H9 (cell line): ENCODE data around the gene SPTBN1. TPM values are rescaled to one million over a fixed set of nuclear protein-coding genes. Genes with fewer than 3 reads are reported as not detected.

Experiments used
- DNase-seq: peaks from one replicate; pipeline ENCODE4 v3.0.0-alpha.2; 2017
- H2AFZ ChIP-seq: one replicate; pipeline ENCODE4 v1.6.1; 2013; ENCODE audit warnings: mild to moderate bottlenecking, low read length, control low read depth, moderate library complexity
- H2AK5ac ChIP-seq: 2 replicates; pipeline ENCODE4 v1.6.1; 2013; ENCODE audit warnings: low read length, control low read depth, mixed read lengths; ENCODE audit not compliant: insufficient read length
- H2BK120ac ChIP-seq: one replicate; pipeline ENCODE4 v1.6.1; 2013; ENCODE audit warnings: low read depth, mild to moderate bottlenecking, low read length, control low read depth, inconsistent platforms; ENCODE audit not compliant: poor library complexity, severe bottlenecking
- H2BK12ac ChIP-seq: 2 replicates; pipeline ENCODE4 v1.6.1; 2013; ENCODE audit warnings: low read length, control low read depth, mixed read lengths, low read depth; ENCODE audit not compliant: insufficient read length
- H2BK15ac ChIP-seq: 2 replicates; pipeline ENCODE4 v1.6.1; 2013; ENCODE audit warnings: low read depth, low read length, control low read depth
- H2BK20ac ChIP-seq: one replicate; pipeline ENCODE4 v1.6.1; 2013; ENCODE audit warnings: low read depth, mild to moderate bottlenecking, low read length, control low read depth, inconsistent platforms; ENCODE audit not compliant: poor library complexity, severe bottlenecking
- H2BK5ac ChIP-seq: 2 replicates; pipeline ENCODE4 v1.6.1; 2013; ENCODE audit warnings: low read length, control low read depth, mixed read lengths; ENCODE audit not compliant: insufficient read length
- H3K14ac ChIP-seq: 2 replicates; pipeline ENCODE4 v1.6.1; 2013; ENCODE audit warnings: low read length, control low read depth; ENCODE audit not compliant: insufficient read depth
- H3K18ac ChIP-seq: 2 replicates; pipeline ENCODE4 v1.6.1; 2013; ENCODE audit warnings: low read depth, mild to moderate bottlenecking, mixed read lengths, low read length, control low read depth; ENCODE audit not compliant: insufficient read length
- H3K23ac ChIP-seq: 2 replicates; pipeline ENCODE4 v1.6.1; 2013; ENCODE audit warnings: low read length, control low read depth, mixed read lengths, low read depth; ENCODE audit not compliant: insufficient read length
- H3K23me2 ChIP-seq: 2 replicates; pipeline ENCODE4 v1.6.1; 2013; ENCODE audit warnings: low read depth, mild to moderate bottlenecking, mixed read lengths, low read length, control low read depth; ENCODE audit not compliant: insufficient read length, poor library complexity, severe bottlenecking
- H3K27ac ChIP-seq: 2 replicates; pipeline ENCODE4 v1.5.1; 2013; ENCODE audit warnings: low read length, control low read depth, mixed read lengths, low read depth; ENCODE audit not compliant: insufficient read length
- H3K27me3 ChIP-seq: 2 replicates; pipeline ENCODE4 v1.6.1; 2013; ENCODE audit warnings: low read length, control low read depth, inconsistent platforms; ENCODE audit not compliant: insufficient read depth
- H3K4ac ChIP-seq: 2 replicates; pipeline ENCODE4 v1.6.1; 2013; ENCODE audit warnings: low read depth, mild to moderate bottlenecking, control low read depth, inconsistent platforms, low read length, moderate library complexity
- H3K4me1 ChIP-seq: 2 replicates; pipeline ENCODE4 v1.6.1; 2013; ENCODE audit warnings: low read length, control low read depth, inconsistent platforms; ENCODE audit not compliant: insufficient read depth
- H3K4me2 ChIP-seq: 2 replicates; pipeline ENCODE4 v1.6.1; 2013; ENCODE audit warnings: low read length, control low read depth, mixed read lengths; ENCODE audit not compliant: insufficient read length, insufficient read depth
- H3K56ac ChIP-seq: 2 replicates; pipeline ENCODE4 v1.6.1; 2013; ENCODE audit warnings: low read depth, mild to moderate bottlenecking, mixed read lengths, low read length, control low read depth; ENCODE audit not compliant: insufficient read length
- H3K79me1 ChIP-seq: 2 replicates; pipeline ENCODE4 v1.6.1; 2013; ENCODE audit warnings: low read depth, mild to moderate bottlenecking, moderate library complexity, low read length, control low read depth, inconsistent platforms; ENCODE audit not compliant: insufficient read depth, poor library complexity, severe bottlenecking
- H3K79me2 ChIP-seq: 2 replicates; pipeline ENCODE4 v1.6.1; 2013; ENCODE audit warnings: low read length, control low read depth, inconsistent platforms; ENCODE audit not compliant: insufficient read depth
- H3K9ac ChIP-seq: 2 replicates; pipeline ENCODE4 v1.6.1; 2013; ENCODE audit warnings: low read length, control low read depth, mixed read lengths; ENCODE audit not compliant: insufficient read length; ENCODE audit errors: extremely low read depth
- H3K9me3 ChIP-seq: one replicate; pipeline ENCODE4 v1.6.1; 2013; ENCODE audit warnings: low read depth, low read length, inconsistent platforms; ENCODE audit not compliant: control insufficient read depth
- H3T11ph ChIP-seq: one replicate; pipeline ENCODE4 v1.6.1; 2013; ENCODE audit warnings: mild to moderate bottlenecking, low read length, control low read depth, inconsistent platforms
- H4K20me1 ChIP-seq: one replicate; pipeline ENCODE4 v1.6.1; 2013; ENCODE audit not compliant: control insufficient read depth, insufficient read length, insufficient read depth
- H4K5ac ChIP-seq: 2 replicates; pipeline ENCODE4 v1.6.1; 2013; ENCODE audit warnings: low read depth, mild to moderate bottlenecking, mixed read lengths, low read length, control low read depth; ENCODE audit not compliant: insufficient read length
- H4K8ac ChIP-seq: replicated peaks from 2 replicates; pipeline ENCODE4 v1.6.1; 2013; ENCODE audit warnings: low read length, control low read depth, mixed read lengths, low read depth; ENCODE audit not compliant: insufficient read length
- H4K91ac ChIP-seq: 2 replicates; pipeline ENCODE4 v1.6.1; 2013; ENCODE audit warnings: low read depth, mild to moderate bottlenecking, moderate library complexity, mixed read lengths, low read length, control low read depth; ENCODE audit not compliant: insufficient read length
- H3K27ac Mint-ChIP-seq, 3 experiments: 2 replicates in 2 of 3; 3 replicates in 1 of 3; pipeline ENCODE4 v1.8.0; 2020 to 2021; ENCODE audit warnings: mixed read lengths in 3 of 3, mild to moderate bottlenecking in 1 of 3, moderate library complexity in 1 of 3
- H3K27me3 Mint-ChIP-seq: 2 replicates; pipeline ENCODE4 v1.8.0; 2021; ENCODE audit warnings: low read depth, mild to moderate bottlenecking, moderate library complexity, mixed read lengths
- H3K36me3 Mint-ChIP-seq, 3 experiments: 2 replicates in 2 of 3; 3 replicates in 1 of 3; pipeline ENCODE4 v1.8.0; 2020 to 2021; ENCODE audit warnings: low read depth in 3 of 3, mixed read lengths in 3 of 3; ENCODE audit not compliant: insufficient read depth in 1 of 3
- H3K4me1 Mint-ChIP-seq, 2 experiments: 2 replicates each; pipeline ENCODE4 v1.8.0; 2020; ENCODE audit warnings: mixed read lengths in 2 of 2
- H3K4me3 Mint-ChIP-seq, 2 experiments: 2 replicates in 1 of 2; 3 replicates in 1 of 2; pipeline ENCODE4 v1.8.0; 2020 to 2021; ENCODE audit warnings: mild to moderate bottlenecking in 2 of 2, mixed read lengths in 2 of 2, moderate library complexity in 1 of 2
- H3K9me3 Mint-ChIP-seq, 2 experiments: 2 replicates in 1 of 2; 3 replicates in 1 of 2; pipeline ENCODE4 v1.8.0; 2020; ENCODE audit warnings: mild to moderate bottlenecking in 2 of 2, mixed read lengths in 2 of 2, moderate library complexity in 1 of 2
- CTCF ChIP-seq: fragments of 200-600 bp; sonication (generic); conservative IDR thresholded peaks from 3 replicates; pipeline ENCODE4 v1.8.0; 2021; ENCODE audit warnings: antibody characterized with exemption, mild to moderate bottlenecking
- WGBS: extraction: QIAGEN DNeasy Blood & Tissue Kit; methylation state at CpG from one replicate; pipeline ENCODE4 v1.1.7; 2013; ENCODE audit warnings: missing lambda C conversion rate, low lambda C conversion rate, mixed read lengths; ENCODE audit not compliant: insufficient read length; ENCODE audit errors: extremely low coverage; 5-methylcytosine and 5-hydroxymethylcytosine counted together
- total RNA-seq: library from RNA; stranded (reverse); gene quantifications from 2 replicates; pipeline ENCODE4 v1.2.1, GENCODE V29; 2021

The SPTBN1 gene
- total RNA-seq, 1 experiment from 2014 or later: 164 TPM

- Histone ChIP-seq H2AK5ac (no peak overlapping the region), H3K4ac (no peak overlapping the region), H4K8ac (no peak overlapping the region), H3K9ac (no peak overlapping the region), H3K27ac (no peak overlapping the region), H3K23me2 (no peaks in the 10 kb centered on the region), H4K20me1 (no peaks in the 10 kb centered on the region), H3K4me2 (no peak overlapping the region), H3K79me2 (no peaks in the 10 kb centered on the region), H3K23ac (no peak overlapping the region), H3K18ac (no peak overlapping the region), H3K27me3 (no peaks in the 10 kb centered on the region), H2BK20ac (no peak overlapping the region), H3T11ph (no peak overlapping the region), H4K91ac (no peak overlapping the region), H2AFZ (no peak overlapping the region), H3K4me1 (peaks cover 4% of the 10 kb centered on the region; the same call in 1 of the 2 replicates), H3K79me1 (no peaks in the 10 kb centered on the region), H4K5ac (no peak overlapping the region), H2BK5ac (no peak overlapping the region), H2BK15ac (no peak overlapping the region), H3K9me3 (no peaks in the 10 kb centered on the region), H3K14ac (no peak overlapping the region), H2BK12ac (no peak overlapping the region), H3K56ac (no peak overlapping the region), H2BK120ac (no peak overlapping the region)
- no CpG with 5 or more reads among the region's 17 CpGs for WGBS
- TF ChIP-seq CTCF: no peak
- peaks cover 30 to 75% (median 68%) of the 10 kb centered on the region in 3 experiments for H3K36me3 Mint-ChIP-seq
- H3K4me1 Mint-ChIP-seq: peaks cover 18 to 20% of the 10 kb centered on the region in 2 experiments
- no peaks in the 10 kb centered on the region for H3K9me3 Mint-ChIP-seq
- no peak for DNase-seq
- peak overlapping the region in 1 of 3 experiments; percentile 77; a peak in 2 of 7 replicates for H3K27ac Mint-ChIP-seq
- no peaks in the 10 kb centered on the region for H3K27me3 Mint-ChIP-seq
- no peak overlapping the region for H3K4me3 Mint-ChIP-seq
Measured at GRCh38 chr2:54667726-54668650, 211.9 kb downstream of the SPTBN1 start.
